ENCODE results near the gene MYO5A.

MYO5A gene

GRCh38 chr15:52334491-52335160, 194.1 kb downstream of the MYO5A start:
- in situ Hi-C loops (cut with MboI; ENCODE audit: low pct_unique_long_range_greater_than_20kb, low sequenced_read_pairs, unreplicated experiment) = loop anchor here (25.0 kb wide), 1 partner anchor 128 kb away; no protein-coding TSS in a partner anchor
- no peak for DNase-seq (ENCODE audit: low spot score)
- TF ChIP-seq CTCF (IDR thresholded peaks at IDR 0.05; ENCODE audit: extremely low read depth, insufficient read depth, missing control alignments) = no peak

DNA sequence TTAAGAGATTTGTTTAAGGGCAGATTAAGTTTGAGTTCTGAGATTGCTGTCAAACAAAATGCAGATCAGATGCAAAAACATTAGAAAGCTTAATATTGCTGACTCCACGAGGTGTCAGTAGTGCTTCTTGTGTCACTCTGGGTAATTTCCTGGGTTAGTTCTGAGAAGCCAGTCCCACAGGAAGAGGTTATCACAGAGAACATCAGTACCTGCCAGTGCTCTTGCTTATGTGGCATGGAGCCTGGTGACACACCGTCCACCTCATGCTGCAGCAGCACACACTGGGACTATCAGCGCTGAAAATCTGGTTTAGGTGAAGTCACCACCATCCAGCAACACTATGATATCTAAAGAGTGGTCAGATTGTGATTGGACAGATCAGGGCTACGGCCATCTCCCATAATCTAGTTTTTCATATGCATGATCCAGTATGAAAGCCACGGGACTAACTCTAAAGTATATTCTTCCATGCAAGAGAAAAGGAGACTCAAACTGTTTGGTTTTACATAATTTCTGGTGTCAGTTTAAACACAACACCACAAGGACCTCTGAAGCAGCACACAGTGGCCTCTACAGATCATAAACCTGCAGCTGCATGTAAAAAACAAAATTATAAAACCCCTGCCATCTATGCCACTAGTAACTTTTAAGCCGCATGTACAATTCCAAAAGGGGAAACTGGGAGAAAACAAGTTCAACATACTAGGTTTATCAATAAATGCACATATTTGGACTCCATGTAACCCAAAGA, 197.0 kb downstream of the MYO5A start:
- in situ Hi-C loops (cut with MboI; ENCODE audit: low pct_unique_long_range_greater_than_20kb, low sequenced_read_pairs, unreplicated experiment) = loop anchor here (25.0 kb wide), 1 partner anchor 131 kb away; no protein-coding TSS in a partner anchor
- DNase-seq (ENCODE audit: low spot score) = peak; percentile 66
- peak; percentile 68 for TF ChIP-seq CTCF (IDR thresholded peaks at IDR 0.05; ENCODE audit: extremely low read depth, insufficient read depth, missing control alignments)

- TF ChIP-seq CTCF (IDR thresholded peaks at IDR 0.05; ENCODE audit: extremely low read depth, insufficient read depth, missing control alignments) = no peak
- DNase-seq (ENCODE audit: low spot score) = no peak
- in situ Hi-C loops (cut with MboI; ENCODE audit: low pct_unique_long_range_greater_than_20kb, low sequenced_read_pairs, unreplicated experiment) = loop anchor here (10.0 to 25.0 kb wide), 2 partner anchors 132 to 405 kb away; no protein-coding TSS in a partner anchor
Observed at GRCh38 chr15:52329987-52330386, 198.7 kb downstream of the MYO5A start.

- in situ Hi-C loops (cut with MboI; ENCODE audit: low pct_unique_long_range_greater_than_20kb, low sequenced_read_pairs, unreplicated experiment) = loop anchor here (10.0 to 25.0 kb wide), 2 partner anchors 133 to 406 kb away; no protein-coding TSS in a partner anchor
- TF ChIP-seq CTCF (IDR thresholded peaks at IDR 0.05; ENCODE audit: extremely low read depth, insufficient read depth, missing control alignments) = no peak
- DNase-seq (ENCODE audit: low spot score) = no peak
Observed at GRCh38 chr15:52329150-52329549, 199.5 kb downstream of the MYO5A start.

- TF ChIP-seq CTCF (IDR thresholded peaks at IDR 0.05; ENCODE audit: extremely low read depth, insufficient read depth, missing control alignments) = no peak
- no peak for DNase-seq (ENCODE audit: low spot score)
- in situ Hi-C loops (cut with MboI; ENCODE audit: low pct_unique_long_range_greater_than_20kb, low sequenced_read_pairs, unreplicated experiment) = loop anchor here (10.0 to 25.0 kb wide), 2 partner anchors 134 to 406 kb away; no protein-coding TSS in a partner anchor
Observed at GRCh38 chr15:52328680-52329079, 200.0 kb downstream of the MYO5A start.

GRCh38 chr15:52326756-52327155, 201.9 kb downstream of the MYO5A start:
- no peak for DNase-seq (ENCODE audit: low spot score)
- in situ Hi-C loops (cut with MboI; ENCODE audit: low pct_unique_long_range_greater_than_20kb, low sequenced_read_pairs, unreplicated experiment) = loop anchor here (10.0 to 25.0 kb wide), 2 partner anchors 136 to 408 kb away; no protein-coding TSS in a partner anchor
- no peak for TF ChIP-seq CTCF (IDR thresholded peaks at IDR 0.05; ENCODE audit: extremely low read depth, insufficient read depth, missing control alignments)

Measured in GM13977 (cell line).